B cell (primary cell): ENCODE data around the gene ZBTB24. TPM values are rescaled to one million over a fixed set of nuclear protein-coding genes. Genes with fewer than 3 reads are reported as not detected.
A peak's percentile ranks its signal among the peaks of the same experiment; 100 is the strongest.

ENCODE experiments used
- ATAC-seq: fragments of 200-7000 bp; cut with Tn5 transposase; one replicate; pipeline ENCODE4 v1.10.0; 2021; ENCODE audit warnings: low read depth, mild to moderate bottlenecking, moderate number of reproducible peaks, moderate library complexity
- CTCF ChIA-PET: fragments of 350-600 bp; sonication (Branson Sonifier 250); formaldehyde crosslinking; loops from one replicate; lab custom pipeline; 2021; ENCODE audit warnings: antibody characterized with exemption, inconsistent platforms; lab: Charles Lee
- POLR2A ChIA-PET: fragments of 350-600 bp; sonication (Branson Sonifier 250); formaldehyde crosslinking; loops from one replicate; lab custom pipeline; 2021; ENCODE audit warnings: antibody characterized with exemption; lab: Charles Lee
- DNase-seq: peaks from one replicate; pipeline ENCODE4 v3.0.0; 2013
- H2AFZ ChIP-seq: 2 replicates; pipeline ENCODE4 v1.6.1; 2012; ENCODE audit warnings: mild to moderate bottlenecking, low read depth, low read length; ENCODE audit not compliant: insufficient read depth, poor library complexity, severe bottlenecking
- H3K27ac ChIP-seq, 2 donors: 1 replicate in 1 of 2; 2 replicates in 1 of 2; pipeline ENCODE4 v1.5.1; 2012 to 2013; ENCODE audit warnings: low read length in 2 of 2, mild to moderate bottlenecking in 2 of 2, moderate library complexity in 1 of 2
- H3K27me3 ChIP-seq, 4 experiments: fragments of 200-600 bp in 1 of 4; sonication (generic) in 1 of 4; replicated peaks in 1 of 4; 1 replicate in 2 of 4; 2 replicates in 2 of 4; pipeline versions ENCODE4 v1.6.1 to v1.7.0; 2013 to 2016; ENCODE audit warnings: low read length in 3 of 4, mild to moderate bottlenecking in 2 of 4, mixed read lengths in 1 of 4, moderate library complexity in 1 of 4; ENCODE audit not compliant: insufficient read depth in 4 of 4, control insufficient read depth in 3 of 4; ENCODE audit errors: control extremely low read depth in 1 of 4
- H3K36me3 ChIP-seq, 2 experiments: replicated peaks in 1 of 2; 1 replicate in 1 of 2; 2 replicates in 1 of 2; pipeline versions ENCODE4 v1.6.1 to v1.7.1; 2013; ENCODE audit warnings: low read length in 1 of 2; ENCODE audit not compliant: insufficient read depth in 2 of 2, control insufficient read depth in 1 of 2; ENCODE audit errors: control extremely low read depth in 1 of 2, extremely low read depth in 1 of 2
- H3K4me1 ChIP-seq, 2 donors: fragments of 200-600 bp in 1 of 2; sonication (generic) in 1 of 2; 1 replicate in 1 of 2; 2 replicates in 1 of 2; pipeline versions ENCODE4 v1.5.1 to v1.6.1; 2013 to 2017; ENCODE audit warnings: low read length in 2 of 2; ENCODE audit not compliant: control insufficient read depth in 2 of 2, insufficient read depth in 2 of 2
- H3K4me2 ChIP-seq: replicated peaks from 2 replicates; pipeline ENCODE3; 2012; ENCODE audit warnings: mild to moderate bottlenecking, low read depth, low read length; ENCODE audit not compliant: poor library complexity, severe bottlenecking
- H3K4me3 ChIP-seq, 5 experiments: fragments of 200-600 bp in 1 of 5; sonication (generic) in 1 of 5; 1 replicate in 3 of 5; 2 replicates in 2 of 5; pipeline versions ENCODE4 v1.5.1 to v1.7.0; 2011 to 2016; ENCODE audit warnings: low read length in 4 of 5, mild to moderate bottlenecking in 4 of 5, low read depth in 2 of 5, control low read depth in 1 of 5, moderate library complexity in 1 of 5; ENCODE audit not compliant: insufficient read depth in 1 of 5; ENCODE audit errors: control extremely low read depth in 1 of 5, extremely low read depth in 1 of 5
- H3K79me2 ChIP-seq: fragments of 200-600 bp; sonication (generic); one replicate; pipeline ENCODE4 v1.6.0; 2016; ENCODE audit warnings: low read length; ENCODE audit not compliant: control insufficient read depth, insufficient read depth
- H3K9ac ChIP-seq: fragments of 200-600 bp; sonication (generic); 2 replicates; pipeline ENCODE4 v1.6.1; 2017; ENCODE audit warnings: mild to moderate bottlenecking, low read length, moderate library complexity
- H3K9me3 ChIP-seq, 3 donors: one replicate each; pipeline versions ENCODE4 v1.6.1 to v1.7.1; 2013; ENCODE audit warnings: low read length in 2 of 3; ENCODE audit not compliant: control insufficient read depth in 2 of 3, insufficient read depth in 1 of 3; ENCODE audit errors: control extremely low read depth in 1 of 3
- H4K20me1 ChIP-seq: 2 replicates; pipeline ENCODE4 v1.6.0; 2012; ENCODE audit warnings: mild to moderate bottlenecking, low read length; ENCODE audit not compliant: insufficient read depth, control insufficient read depth, poor library complexity, severe bottlenecking
- H3K27ac Mint-ChIP-seq: one replicate; pipeline ENCODE4 v1.8.0; 2021; ENCODE audit warnings: mixed read lengths
- H3K27me3 Mint-ChIP-seq: one replicate; pipeline ENCODE4 v1.8.0; 2021; ENCODE audit warnings: mixed read lengths
- H3K4me1 Mint-ChIP-seq: one replicate; pipeline ENCODE4 v1.8.0; 2021; ENCODE audit warnings: mixed read lengths
- H3K4me3 Mint-ChIP-seq: one replicate; pipeline ENCODE4 v1.8.0; 2021; ENCODE audit warnings: mixed read lengths
- H3K9me3 Mint-ChIP-seq: one replicate; pipeline ENCODE4 v1.8.0; 2022; ENCODE audit warnings: mixed read lengths; ENCODE audit not compliant: insufficient read depth
- CTCF ChIP-seq: fragments of 200-600 bp; IDR thresholded peaks from one replicate; pipeline ENCODE4 v1.8.0; 2022; ENCODE audit warnings: antibody characterized with exemption, mild to moderate bottlenecking
- EZH2 ChIP-seq: IDR thresholded peaks from 2 replicates; pipeline ENCODE4 v1.6.1; 2012; ENCODE audit warnings: borderline replicate concordance, low read depth, mild to moderate bottlenecking, moderate library complexity, low read length; ENCODE audit not compliant: insufficient read depth, poor library complexity, severe bottlenecking
- WGBS: methylation state at CpG from one replicate; pipeline ENCODE4 v1.1.5; 2013; ENCODE audit warnings: missing lambda C conversion rate; ENCODE audit not compliant: insufficient coverage; 5-methylcytosine and 5-hydroxymethylcytosine counted together
- intact Hi-C: fragments of 100-400 bp; cut with micrococcal nuclease; formaldehyde crosslinking; loops from one replicate; pipeline ENCODE4 v1.10.0; 2022
- polyA plus RNA-seq: library from polyadenylated mRNA; depleted of rRNA; stranded (reverse); fragments of >200 nt; gene quantifications from 2 replicates; pipeline ENCODE4 v1.2.3, GENCODE V29; 2012
- total RNA-seq, 2 donors: library from RNA; stranded (reverse); fragments of 120-200 nt in 1 of 2; gene quantifications; 1 replicate in 1 of 2; 2 replicates in 1 of 2; pipeline versions ENCODE4 v1.2.3 to v1.2.4, GENCODE V29; 2013 to 2022

The ZBTB24 gene
- total and polyA plus RNA-seq, 2 donors (not counting 1 experiment from before 2014, with no cell fraction given), result 10.6 to 31.4 TPM

- Histone ChIP-seq H3K4me1 (peaks cover 31 to 43% of the 10 kb centered on the region in 2 donors), H3K4me3 (no peak overlapping the region), H4K20me1 (peaks cover 24% of the 10 kb centered on the region), H3K9ac (no peak overlapping the region), H3K27ac (peak overlapping the region in 1 of 2 donors; percentile 44), H3K27me3 (no peaks in the 10 kb centered on the region), H2AFZ (no peak overlapping the region), H3K9me3 (no peaks in the 10 kb centered on the region), H3K36me3 (peaks cover 0 to 47% of the 10 kb centered on the region in 2 experiments), H3K4me2 (no peak overlapping the region), H3K79me2 (peaks cover 31% of the 10 kb centered on the region)
- ATAC-seq (no peak), DNase-seq (peak; percentile 37)
- Mint-ChIP-seq H3K4me3 (peak overlapping the region; percentile 59), H3K27me3 (no peaks in the 10 kb centered on the region), H3K9me3 (no peaks in the 10 kb centered on the region), H3K27ac (peak overlapping the region; percentile 71), H3K4me1 (peaks cover 48% of the 10 kb centered on the region)
- TF ChIP-seq CTCF (no peak), EZH2 (no peak)
- intact Hi-C loops, result no loop called here
- 96% methylated on average over 8 of the region's 10 CpGs for WGBS
- POLR2A ChIA-PET, result interaction anchor here (1.3 to 3.6 kb wide), 2 partner anchors 10 to 61 kb away, joined by 3 to 26 read pairs; partner anchors contain the start of genes CD164 and MICAL1
- CTCF ChIA-PET, result interaction anchor here (1.5 to 5.6 kb wide), 4 partner anchors 11 to 77 kb away, joined by 3 to 55 read pairs (median 13); partner anchors contain the start of genes CD164 and MICAL1
Measured at GRCh38 chr6:109443425-109443950, 39.5 kb downstream of the ZBTB24 start.

GRCh38 chr6:109442393-109442924 lies 40.6 kb downstream of the ZBTB24 start:
- H3K27ac Mint-ChIP-seq, result peak overlapping the region; percentile 96
- Histone ChIP-seq H3K9me3 (no peaks in the 10 kb centered on the region), H4K20me1 (peaks cover 19% of the 10 kb centered on the region), H3K9ac (no peak overlapping the region), H3K4me1 (peaks cover 21 to 33% of the 10 kb centered on the region in 2 donors), H3K4me3 (no peak overlapping the region), H3K36me3 (peaks cover 0 to 43% of the 10 kb centered on the region in 2 experiments), H3K27ac (peak overlapping the region in 1 of 2 donors; percentile 98), H3K79me2 (peaks cover 27% of the 10 kb centered on the region), H3K4me2 (peak overlapping the region; percentile 83), H3K27me3 (no peaks in the 10 kb centered on the region), H2AFZ (no peak overlapping the region)
- ATAC-seq (no peak), DNase-seq (peak; percentile 41)
- TF ChIP-seq CTCF (no peak), EZH2 (no peak)
- H3K27me3 Mint-ChIP-seq, result no peaks in the 10 kb centered on the region
- no peaks in the 10 kb centered on the region for H3K9me3 Mint-ChIP-seq
- CTCF ChIA-PET, result interaction anchor here (1.1 to 5.6 kb wide), 5 partner anchors 12 to 78 kb away, joined by 3 to 55 read pairs (median 12); partner anchors contain the start of genes CD164, MICAL1 and ZBTB24
- POLR2A ChIA-PET, result interaction anchor here (2.1 to 3.6 kb wide), 6 partner anchors 8 to 249 kb away, joined by 8 to 26 read pairs (median 14); partner anchors contain the start of genes AK9, CD164, FIG4 and MICAL1
- peaks cover 37% of the 10 kb centered on the region for H3K4me1 Mint-ChIP-seq
- 100% methylated on average over 6 of the region's 6 CpGs for WGBS
- H3K4me3 Mint-ChIP-seq, result peak overlapping the region; percentile 97
- intact Hi-C loops, result no loop called here
